ENCODE measurements around the gene DPM3. TPM values are rescaled to one million over a fixed set of nuclear protein-coding genes. Genes with fewer than 3 reads are reported as not detected.
"Not testable (repeated sequence)": the region's sequence is repeated elsewhere in the genome, so short reads cannot be mapped to it uniquely, and the experiment has no call there.

The DPM3 gene
- polyA plus RNA-seq, 1 of the 3 experiments (the other 2 are of a cell fraction) = 317 TPM

- H3K27ac ChIP-seq (ENCODE audit: low read depth in 2 of 2, low read length in 1 of 2) = no peak overlapping the region
- no peaks in the 10 kb centered on the region for H3K9me3 ChIP-seq
- ChIA-PET POLR2A (interaction anchor here (1.5 kb wide), 1 partner anchor 31 kb away, joined by 5 read pairs; the partner anchor contains the start of gene SLC50A1), CTCF (interaction anchor here (0.6 to 14.8 kb wide), 32 partner anchors 8 to 280 kb away, joined by 3 to 496 read pairs (median 6); partner anchors contain the start of genes ADAM15, DPM3, EFNA1 and PYGO2)
- no peaks in the 10 kb centered on the region for H4K20me1 ChIP-seq (ENCODE audit: insufficient read depth)
- WGBS (ENCODE audit: low lambda C conversion rate) = 87% methylated on average over 27 of the region's 27 CpGs
- H2AFZ ChIP-seq (ENCODE audit: low read depth) = no peak overlapping the region
- peaks cover 0 to 8% of the 10 kb centered on the region in 2 experiments; a peak in 1 of 4 replicates for H3K4me1 ChIP-seq (ENCODE audit: control insufficient read depth in 1 of 2, insufficient read depth in 2 of 2, low read depth in 1 of 2, low read length in 1 of 2)
- peaks cover 16% of the 10 kb centered on the region in 2 experiments for H3K36me3 ChIP-seq (replicated peaks in 1 of 2; ENCODE audit: control insufficient read depth in 1 of 2, insufficient read depth in 2 of 2, low read length in 1 of 2)
- H3K4me3 ChIP-seq (ENCODE audit: low read depth in 2 of 2, low read length in 1 of 2) = no peak overlapping the region
- H3K9me2 ChIP-seq = no peaks in the 10 kb centered on the region
- TF ChIP-seq FOSL2 (IDR thresholded peaks at IDR 0.05; ENCODE audit: borderline replicate concordance, low read depth) (no peak), TAF1 (IDR thresholded peaks at IDR 0.05; ENCODE audit: borderline replicate concordance, low read depth, low read length) (no peak), SMC3 (IDR thresholded peaks at IDR 0.05; ENCODE audit: low read depth, low read length) (no peak), NRF1 (IDR thresholded peaks at IDR 0.05; ENCODE audit: low read depth, low read length) (no peak), MEF2A (IDR thresholded peaks at IDR 0.05; ENCODE audit: borderline replicate concordance, low read depth) (no peak), GABPA (IDR thresholded peaks at IDR 0.05; ENCODE audit: low read depth) (no peak), GATA2 (CRISPR knock-in tag; IDR thresholded peaks at IDR 0.05) (no peak)
- H3K27me3 ChIP-seq (ENCODE audit: insufficient read depth) = no peaks in the 10 kb centered on the region
- DNase-seq = peak; percentile 25
- peaks cover 23% of the 10 kb centered on the region for H3F3A ChIP-seq (replicated peaks; ENCODE audit: insufficient read depth)
- no peak overlapping the region for H3K9ac ChIP-seq
- no peak overlapping the region for H3K4me2 ChIP-seq
- peaks cover 15% of the 10 kb centered on the region for H3K79me2 ChIP-seq (ENCODE audit: insufficient read depth)
Measured at GRCh38 chr1:155166471-155167165, 26.3 kb upstream of the DPM3 start.

DNA sequence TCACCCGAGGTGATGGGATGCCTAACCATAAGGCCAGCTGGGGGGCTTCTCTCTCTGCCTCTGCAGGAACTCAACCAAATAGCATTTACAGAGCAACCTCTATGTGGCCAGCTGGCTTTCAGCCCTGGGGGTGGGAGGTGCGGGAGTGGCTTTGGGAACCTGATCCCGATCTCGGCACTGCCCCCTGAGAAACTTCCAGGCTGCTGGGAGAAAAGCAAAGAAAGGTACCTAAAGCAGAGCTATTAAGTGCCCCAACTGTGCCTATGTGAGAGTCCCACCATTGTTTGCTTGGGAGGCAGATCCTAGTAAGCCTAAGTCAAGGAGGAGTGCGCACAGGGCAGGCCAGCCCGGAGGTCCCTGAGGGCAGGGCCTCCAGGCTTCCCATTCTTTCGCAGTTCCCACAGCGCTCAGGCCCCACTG, 25.7 kb upstream of the DPM3 start:
- Histone ChIP-seq H3K9ac (no peak overlapping the region), H3K9me2 (no peaks in the 10 kb centered on the region), H3K27ac (ENCODE audit: low read depth in 2 of 2, low read length in 1 of 2) (no peak overlapping the region), H3K9me3 (no peaks in the 10 kb centered on the region), H3K27me3 (ENCODE audit: insufficient read depth) (no peaks in the 10 kb centered on the region), H3K4me1 (ENCODE audit: control insufficient read depth in 1 of 2, insufficient read depth in 2 of 2, low read depth in 1 of 2, low read length in 1 of 2) (peaks cover 0 to 8% of the 10 kb centered on the region in 2 experiments; a peak in 1 of 4 replicates), H4K20me1 (ENCODE audit: insufficient read depth) (no peaks in the 10 kb centered on the region), H3F3A (replicated peaks; ENCODE audit: insufficient read depth) (peaks cover 23% of the 10 kb centered on the region), H3K36me3 (replicated peaks in 1 of 2; ENCODE audit: control insufficient read depth in 1 of 2, insufficient read depth in 2 of 2, low read length in 1 of 2) (peaks cover 12 to 16% of the 10 kb centered on the region in 2 experiments), H3K4me3 (ENCODE audit: low read depth in 2 of 2, low read length in 1 of 2) (no peak overlapping the region), H2AFZ (ENCODE audit: low read depth) (no peak overlapping the region), H3K4me2 (no peak overlapping the region), H3K79me2 (ENCODE audit: insufficient read depth) (peaks cover 9% of the 10 kb centered on the region)
- TF ChIP-seq MEF2A (IDR thresholded peaks at IDR 0.05; ENCODE audit: borderline replicate concordance, low read depth) = no peak
- POLR2A ChIA-PET = no interaction called here
- 98% methylated on average over 7 of the region's 8 CpGs for WGBS (ENCODE audit: low lambda C conversion rate)
- CTCF ChIA-PET = interaction anchor here (1.3 to 14.8 kb wide), 10 partner anchors 10 to 124 kb away, joined by 3 to 496 read pairs (median 12); partner anchors contain the start of genes ADAM15, EFNA1 and EFNA4
- DNase-seq = no peak

DNA sequence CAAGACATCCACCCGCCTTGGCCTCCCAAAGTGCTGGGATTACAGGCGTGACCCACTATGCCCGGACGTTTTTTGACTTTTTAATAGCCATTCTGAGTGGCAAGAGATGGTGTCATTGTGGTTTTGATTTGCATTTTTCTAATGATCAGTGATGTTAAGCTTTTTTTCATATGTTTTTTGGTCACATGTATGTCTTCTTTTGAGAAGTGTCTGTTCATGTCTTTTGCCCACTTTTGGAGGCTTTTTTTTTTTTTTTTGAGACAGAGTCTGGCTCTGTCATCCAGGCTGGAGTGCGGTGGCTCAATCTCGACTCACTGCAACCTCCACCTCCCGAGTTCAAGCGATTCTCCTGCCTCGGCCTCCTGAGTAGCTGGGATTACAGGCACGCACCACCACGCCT, 24.3 kb upstream of the DPM3 start:
- H3K27ac ChIP-seq (ENCODE audit: low read depth in 2 of 2, low read length in 1 of 2); H3K9ac ChIP-seq; H3K9me2 ChIP-seq; H3K4me1 ChIP-seq (ENCODE audit: control insufficient read depth in 1 of 2, insufficient read depth in 2 of 2, low read depth in 1 of 2, low read length in 1 of 2); H3K4me2 ChIP-seq; DNase-seq; H3K36me3 ChIP-seq (replicated peaks in 1 of 2; ENCODE audit: control insufficient read depth in 1 of 2, insufficient read depth in 2 of 2, low read length in 1 of 2); H3K27me3 ChIP-seq (ENCODE audit: insufficient read depth); H3K4me3 ChIP-seq (ENCODE audit: low read depth in 2 of 2, low read length in 1 of 2); H4K20me1 ChIP-seq (ENCODE audit: insufficient read depth); H2AFZ ChIP-seq (ENCODE audit: low read depth); POLR2A ChIA-PET; H3K9me3 ChIP-seq; H3K79me2 ChIP-seq (ENCODE audit: insufficient read depth): not testable (repeated sequence)
- CTCF ChIA-PET = interaction anchor here (0.6 to 14.8 kb wide), 4 partner anchors 8 to 101 kb away, joined by 3 to 496 read pairs (median 4); partner anchors contain the start of genes EFNA4 and KRTCAP2
- 81% methylated on average over 11 of the region's 11 CpGs for WGBS (ENCODE audit: low lambda C conversion rate)
- peaks cover 21% of the 10 kb centered on the region for H3F3A ChIP-seq (replicated peaks; ENCODE audit: insufficient read depth)

GRCh38 chr1:155163785-155164184, 23.5 kb upstream of the DPM3 start:
- H3K36me3 ChIP-seq (replicated peaks in 1 of 2; ENCODE audit: control insufficient read depth in 1 of 2, insufficient read depth in 2 of 2, low read length in 1 of 2); H2AFZ ChIP-seq (ENCODE audit: low read depth); H3K4me2 ChIP-seq; H3K9me2 ChIP-seq; H3K27me3 ChIP-seq (ENCODE audit: insufficient read depth); H4K20me1 ChIP-seq (ENCODE audit: insufficient read depth); H3K4me1 ChIP-seq (ENCODE audit: control insufficient read depth in 1 of 2, insufficient read depth in 2 of 2, low read depth in 1 of 2, low read length in 1 of 2); H3K27ac ChIP-seq (ENCODE audit: low read depth in 2 of 2, low read length in 1 of 2); H3K9ac ChIP-seq; H3K9me3 ChIP-seq; DNase-seq; H3K79me2 ChIP-seq (ENCODE audit: insufficient read depth); H3K4me3 ChIP-seq (ENCODE audit: low read depth in 2 of 2, low read length in 1 of 2): not testable (repeated sequence)
- ChIA-PET CTCF (interaction anchor here (1.2 to 14.8 kb wide), 2 partner anchors 69 to 78 kb away, joined by 4 to 496 read pairs; no protein-coding TSS in a partner anchor), POLR2A (interaction anchor here (0.6 kb wide), 1 partner anchor 17 kb away, joined by 3 read pairs; no protein-coding TSS in a partner anchor)
- peaks cover 12% of the 10 kb centered on the region for H3F3A ChIP-seq (replicated peaks; ENCODE audit: insufficient read depth)
- WGBS (ENCODE audit: low lambda C conversion rate) = 97% methylated on average over 4 of the region's 4 CpGs

GRCh38 chr1:155162631-155163030, 22.3 kb upstream of the DPM3 start:
- H3K9me3 ChIP-seq = not testable (repeated sequence)

More at GRCh38 chr1:155162631-155163030, 22.3 kb upstream of the DPM3 start:
- H3K9ac ChIP-seq; H3K4me2 ChIP-seq; H3K27ac ChIP-seq (ENCODE audit: low read depth in 2 of 2, low read length in 1 of 2); H3K27me3 ChIP-seq (ENCODE audit: insufficient read depth); H4K20me1 ChIP-seq (ENCODE audit: insufficient read depth); DNase-seq; H3K4me3 ChIP-seq (ENCODE audit: low read depth in 2 of 2, low read length in 1 of 2); H3K4me1 ChIP-seq (ENCODE audit: control insufficient read depth in 1 of 2, insufficient read depth in 2 of 2, low read depth in 1 of 2, low read length in 1 of 2); H2AFZ ChIP-seq (ENCODE audit: low read depth); H3F3A ChIP-seq (replicated peaks; ENCODE audit: insufficient read depth); H3K79me2 ChIP-seq (ENCODE audit: insufficient read depth); POLR2A ChIA-PET; H3K9me2 ChIP-seq; H3K36me3 ChIP-seq (replicated peaks in 1 of 2; ENCODE audit: control insufficient read depth in 1 of 2, insufficient read depth in 2 of 2, low read length in 1 of 2): not testable (repeated sequence)
- CTCF ChIA-PET = interaction anchor here (1.2 to 14.8 kb wide), 2 partner anchors 10 to 68 kb away, joined by 5 to 496 read pairs; partner anchors contain the start of gene KRTCAP2
- WGBS (ENCODE audit: low lambda C conversion rate) = 97% methylated on average over 3 of the region's 6 CpGs

Data from SK-N-SH (cell line).